H1 (cell line): Measurements from ENCODE around the gene KCND3. TPM values are rescaled to one million over a fixed set of nuclear protein-coding genes. Genes with fewer than 3 reads are reported as not detected.

Source experiments
- CTCF ChIA-PET: fragments of 300-600 bp; sonication (Branson Sonifier 250); formaldehyde crosslinking; loops from one replicate; lab custom pipeline; 2021; ENCODE audit not compliant: partially characterized antibody; lab: Charles Lee
- POLR2A ChIA-PET: fragments of 300-600 bp; sonication (Branson Sonifier 250); formaldehyde crosslinking; loops from one replicate; lab custom pipeline; 2021; ENCODE audit warnings: inconsistent platforms; ENCODE audit not compliant: partially characterized antibody; lab: Charles Lee
- DNase-seq, 2 experiments: peaks; one replicate each; pipeline versions ENCODE4 v3.0.0 to v3.0.0-alpha.2; 2010 to 2022; ENCODE audit warnings: low spot score in 2 of 2, low read depth in 1 of 2, mixed read lengths in 1 of 2
- FAIRE-seq: peaks from 2 replicates; lab custom pipeline; 2011; peaks lifted over from hg19 to GRCh38; lab: Jason Lieb, UNC
- H2AFZ ChIP-seq: 2 replicates; pipeline ENCODE4 v1.8.1; 2012; ENCODE audit warnings: low read length, inconsistent platforms
- H2AK5ac ChIP-seq: 2 replicates; pipeline ENCODE4 v1.6.1; 2013; ENCODE audit warnings: low read depth, low read length
- H2BK120ac ChIP-seq: replicated peaks from 2 replicates; pipeline ENCODE3; 2013; ENCODE audit warnings: low read depth, low read length, inconsistent platforms
- H2BK12ac ChIP-seq: 2 replicates; pipeline ENCODE4 v1.6.1; 2013; ENCODE audit warnings: low read depth, low read length
- H2BK15ac ChIP-seq: 2 replicates; pipeline ENCODE4 v1.6.1; 2013; ENCODE audit warnings: low read length
- H2BK20ac ChIP-seq: 2 replicates; pipeline ENCODE4 v1.6.1; 2013; ENCODE audit warnings: low read length
- H2BK5ac ChIP-seq: 2 replicates; pipeline ENCODE4 v1.6.1; 2013; ENCODE audit warnings: low read depth, low read length
- H3K14ac ChIP-seq: 2 replicates; pipeline ENCODE4 v1.6.1; 2013; ENCODE audit warnings: inconsistent platforms; ENCODE audit not compliant: insufficient read length
- H3K18ac ChIP-seq: 2 replicates; pipeline ENCODE4 v1.6.1; 2013; ENCODE audit warnings: low read length; ENCODE audit errors: extremely low read depth
- H3K23ac ChIP-seq: 2 replicates; pipeline ENCODE4 v1.6.1; 2013; ENCODE audit warnings: inconsistent platforms; ENCODE audit not compliant: insufficient read length
- H3K23me2 ChIP-seq: 2 replicates; pipeline ENCODE4 v1.6.1; 2013; ENCODE audit warnings: low read depth, low read length
- H3K27ac ChIP-seq: 2 replicates; pipeline ENCODE4 v1.6.1; 2011; ENCODE audit warnings: low read depth, low read length, inconsistent platforms
- H3K27me3 ChIP-seq, 4 experiments: replicated peaks in 1 of 4; 1 replicate in 1 of 4; 2 replicates in 3 of 4; pipeline versions ENCODE4 v1.6.1 to v1.8.1; 2011 to 2013; ENCODE audit warnings: low read length in 3 of 4, mild to moderate bottlenecking in 3 of 4, inconsistent platforms in 2 of 4, mixed read lengths in 2 of 4, moderate library complexity in 1 of 4; ENCODE audit not compliant: control insufficient read depth in 3 of 4, insufficient read depth in 3 of 4; ENCODE audit errors: extremely low read depth in 1 of 4
- H3K36me3 ChIP-seq, 4 experiments: 2 replicates each; pipeline versions ENCODE4 v1.6.1 to v1.8.1; 2011 to 2013; ENCODE audit warnings: mild to moderate bottlenecking in 4 of 4, low read length in 3 of 4, moderate library complexity in 2 of 4, control low read depth in 1 of 4, inconsistent platforms in 1 of 4; ENCODE audit not compliant: insufficient read depth in 4 of 4, control insufficient read depth in 2 of 4
- H3K4ac ChIP-seq: replicated peaks from 2 replicates; pipeline ENCODE3; 2013; ENCODE audit warnings: low read length, low read depth, mixed read lengths, inconsistent platforms; ENCODE audit not compliant: insufficient read length
- H3K4me1 ChIP-seq, 4 experiments: replicated peaks in 1 of 4; 1 replicate in 1 of 4; 2 replicates in 3 of 4; pipeline versions ENCODE4 v1.6.1 to v1.8.1; 2011 to 2013; ENCODE audit warnings: low read length in 3 of 4, inconsistent platforms in 2 of 4, mixed read lengths in 1 of 4; ENCODE audit not compliant: insufficient read depth in 4 of 4, control insufficient read depth in 3 of 4
- H3K4me2 ChIP-seq, 2 experiments: 2 replicates each; pipeline versions ENCODE4 v1.6.1 to v1.8.1; 2011 to 2013; ENCODE audit warnings: low read depth in 2 of 2, low read length in 2 of 2, control low read depth in 1 of 2, inconsistent platforms in 1 of 2, mild to moderate bottlenecking in 1 of 2; ENCODE audit not compliant: insufficient read depth in 1 of 2
- H3K4me3 ChIP-seq, 4 experiments: fragments of 200-600, 300-600 bp in 1 of 4; sonication (generic), shearing (Covaris generic), sonication (Bioruptor Twin) in 1 of 4; 2 replicates each; pipeline versions ENCODE4 v1.5.1 to v1.8.1; 2011 to 2016; ENCODE audit warnings: low read length in 4 of 4, low read depth in 3 of 4, control low read depth in 2 of 4, inconsistent platforms in 2 of 4, mild to moderate bottlenecking in 2 of 4, mixed read lengths in 1 of 4, moderate library complexity in 1 of 4; ENCODE audit not compliant: insufficient read depth in 2 of 4; ENCODE audit errors: extremely low read depth in 1 of 4
- H3K56ac ChIP-seq: replicated peaks from 2 replicates; pipeline ENCODE3; 2013; ENCODE audit warnings: low read depth, mild to moderate bottlenecking, mixed read lengths, low read length, inconsistent platforms; ENCODE audit not compliant: insufficient read length
- H3K79me1 ChIP-seq: 2 replicates; pipeline ENCODE4 v1.6.1; 2013; ENCODE audit warnings: low read depth, low read length, control low read depth
- H3K79me2 ChIP-seq, 2 experiments: 2 replicates each; pipeline versions ENCODE4 v1.6.1 to v1.8.1; 2012 to 2013; ENCODE audit warnings: low read length in 2 of 2, mild to moderate bottlenecking in 2 of 2, inconsistent platforms in 1 of 2; ENCODE audit not compliant: insufficient read depth in 2 of 2, control insufficient read depth in 1 of 2
- H3K9ac ChIP-seq, 4 experiments: replicated peaks in 1 of 4; 1 replicate in 1 of 4; 2 replicates in 3 of 4; pipeline versions ENCODE4 v1.6.1 to v1.8.1; 2011 to 2013; ENCODE audit warnings: low read depth in 3 of 4, low read length in 3 of 4, control low read depth in 2 of 4, mild to moderate bottlenecking in 2 of 4, moderate library complexity in 2 of 4, inconsistent platforms in 1 of 4; ENCODE audit errors: extremely low read depth in 1 of 4
- H3K9me3 ChIP-seq, 2 experiments: 2 replicates each; pipeline versions ENCODE4 v1.6.1 to v1.8.1; 2012 to 2013; ENCODE audit warnings: mild to moderate bottlenecking in 2 of 2, moderate library complexity in 2 of 2, control low read depth in 1 of 2, inconsistent platforms in 1 of 2, low read depth in 1 of 2, low read length in 1 of 2, mixed read lengths in 1 of 2; ENCODE audit not compliant: insufficient read depth in 2 of 2
- H4K20me1 ChIP-seq, 2 experiments: replicated peaks in 1 of 2; 2 replicates each; pipeline versions ENCODE3 to v1.8.1; 2011 to 2013; ENCODE audit warnings: inconsistent platforms in 2 of 2, low read length in 2 of 2, mild to moderate bottlenecking in 1 of 2; ENCODE audit not compliant: insufficient read depth in 2 of 2, control insufficient read depth in 1 of 2
- H4K5ac ChIP-seq: 2 replicates; pipeline ENCODE4 v1.6.1; 2013; ENCODE audit warnings: low read length, low read depth, mixed read lengths, inconsistent platforms; ENCODE audit not compliant: insufficient read length
- H4K8ac ChIP-seq: 2 replicates; pipeline ENCODE4 v1.8.0; 2013; ENCODE audit warnings: mild to moderate bottlenecking, moderate library complexity, low read length, inconsistent platforms; ENCODE audit not compliant: insufficient read depth; ENCODE audit errors: extremely low read depth
- H4K91ac ChIP-seq: replicated peaks from 2 replicates; pipeline ENCODE3; 2013; ENCODE audit warnings: low read length, mixed read lengths, inconsistent platforms; ENCODE audit not compliant: insufficient read length
- EGR1 ChIP-seq: IDR thresholded peaks from 2 replicates; pipeline ENCODE4 v1.6.1; 2011; ENCODE audit warnings: low read depth, low read length, borderline replicate concordance
- KDM1A ChIP-seq: fragments of 200-600, 300-600 bp; sonication (generic); IDR thresholded peaks from 2 replicates; pipeline ENCODE4 v1.7.1; 2016; ENCODE audit warnings: mild to moderate bottlenecking, low read length, borderline replicate concordance
- KDM4A ChIP-seq: IDR thresholded peaks from one replicate; pipeline ENCODE4 v1.7.1; 2012; ENCODE audit warnings: low read depth, mild to moderate bottlenecking, moderate library complexity, low read length, inconsistent platforms; ENCODE audit not compliant: severe bottlenecking
- POU5F1 ChIP-seq: IDR thresholded peaks from 2 replicates; pipeline ENCODE4 v1.6.1; 2011; ENCODE audit warnings: low read depth, mild to moderate bottlenecking, low read length, moderate library complexity
- SIN3A ChIP-seq, 2 experiments: IDR thresholded peaks in 1 of 2; conservative IDR thresholded peaks in 1 of 2; 2 replicates each; pipeline ENCODE4 v1.6.1; 2011 to 2012; ENCODE audit warnings: low read length in 2 of 2, improper control_type of control experiment in 1 of 2, low read depth in 1 of 2, mild to moderate bottlenecking in 1 of 2
- SIRT6 ChIP-seq: IDR thresholded peaks from one replicate; pipeline ENCODE4 v1.7.1; 2012; ENCODE audit warnings: low read length, inconsistent platforms
- WGBS, 2 experiments: shearing (Covaris generic) in 1 of 2; methylation state at CpG; one replicate each; pipeline versions ENCODE4 v1.1.6 to v1.1.7; 2013 to 2015; ENCODE audit warnings: low lambda C conversion rate in 2 of 2, mixed read lengths in 2 of 2, inconsistent platforms in 1 of 2, low coverage in 1 of 2, missing lambda C conversion rate in 1 of 2; ENCODE audit not compliant: insufficient replicate concordance in 2 of 2, insufficient coverage in 1 of 2, insufficient read length in 1 of 2; ENCODE audit errors: extremely low coverage in 1 of 2, missing lambda C conversion rate in 1 of 2; 5-methylcytosine and 5-hydroxymethylcytosine counted together
- polyA plus RNA-seq, 7 experiments: library from polyadenylated mRNA; depleted of rRNA in 3 of 7; stranded (reverse) in 5 of 7; unstranded in 2 of 7; fragments of >200 nt in 5 of 7; fragments of 200-250 nt in 2 of 7; gene quantifications; 1 replicate in 5 of 7; 2 replicates in 1 of 7; 4 replicates in 1 of 7; pipeline versions ENCODE4 v1.2.1 to v1.2.3, GENCODE V29; 2011 to 2013; ENCODE audit warnings: missing spikeins in 2 of 7, mixed read lengths in 2 of 7
- total RNA-seq: library from RNA; stranded (reverse); fragmentation: NEBNext Ultra II Directional; extraction: Animal tissue kit (Norgen Biotek cat#: 25700); gene quantifications from 2 replicates; pipeline ENCODE4 v1.2.1, GENCODE V29; 2021

KCND3 gene
- total and polyA plus RNA-seq, 2 of the 8 experiments (the other 6 are each of a cell fraction or from before 2014, with no cell fraction given) = 0.14 to 0.48 TPM

GRCh38 chr1:111837393-111837792 is 152.1 kb downstream of the KCND3 start:
- Histone ChIP-seq H3K23ac (no peak overlapping the region), H3K9me3 (no peaks in the 10 kb centered on the region), H3K4me1 (no peaks in the 10 kb centered on the region), H3K14ac (no peak overlapping the region), H3K36me3 (no peaks in the 10 kb centered on the region), H3K23me2 (no peaks in the 10 kb centered on the region)
- CTCF ChIA-PET = interaction anchor here (0.7 kb wide), 1 partner anchor 54 kb away, joined by 3 read pairs; no protein-coding TSS in a partner anchor
- no peak for DNase-seq
- TF ChIP-seq POU5F1 (no peak), KDM1A (no peak), SIN3A (conservative IDR thresholded peaks at IDR 0.05 in 1 of 2, IDR thresholded peaks at IDR 0.05 in 1 of 2; ENCODE audit: low read depth in 1 of 2, low read length in 2 of 2) (no peak), SIRT6 (no peak), EGR1 (no peak), KDM4A (no peak)
- TF ChIP-seq, all 59 proteins: peak for 0
- H3K56ac ChIP-seq = no peak overlapping the region
- no peaks in the 10 kb centered on the region for H3K79me2 ChIP-seq
- no peak overlapping the region for H2AFZ ChIP-seq
- no peak overlapping the region for H4K91ac ChIP-seq
- H2BK120ac ChIP-seq = no peak overlapping the region
- H3K9ac ChIP-seq = no peak overlapping the region
- no peak overlapping the region for H2BK20ac ChIP-seq
- no peaks in the 10 kb centered on the region for H4K20me1 ChIP-seq
- H2BK5ac ChIP-seq = no peak overlapping the region
- H3K18ac ChIP-seq = no peak overlapping the region
- no peak overlapping the region for H2BK15ac ChIP-seq
- no peak overlapping the region for H3K4me2 ChIP-seq
- no peak overlapping the region for H4K8ac ChIP-seq
- POLR2A ChIA-PET = no interaction called here
- no peak overlapping the region for H3K4ac ChIP-seq
- H4K5ac ChIP-seq = no peak overlapping the region
- no peak for FAIRE-seq
- no peak overlapping the region for H2AK5ac ChIP-seq
- no peak overlapping the region for H3K4me3 ChIP-seq
- H3K27me3 ChIP-seq = no peaks in the 10 kb centered on the region
- no peak overlapping the region for H3K27ac ChIP-seq
- no peak overlapping the region for H2BK12ac ChIP-seq
- 85% methylated on average over 7 of the region's 7 CpGs; no CpG with 5 or more reads in 1 of the 2 experiments for WGBS, 2 experiments
- H3K79me1 ChIP-seq = no peaks in the 10 kb centered on the region
